B cell (primary cell): ENCODE data around the gene UBR7. TPM values are rescaled to one million over a fixed set of nuclear protein-coding genes. Genes with fewer than 3 reads are reported as not detected.

Source experiments
- ATAC-seq: fragments of 200-7000 bp; cut with Tn5 transposase; one replicate; pipeline ENCODE4 v1.10.0; 2021; ENCODE audit warnings: low read depth, mild to moderate bottlenecking, moderate number of reproducible peaks, moderate library complexity
- CTCF ChIA-PET: fragments of 350-600 bp; sonication (Branson Sonifier 250); formaldehyde crosslinking; loops from one replicate; lab custom pipeline; 2021; ENCODE audit warnings: antibody characterized with exemption, inconsistent platforms; lab: Charles Lee
- POLR2A ChIA-PET: fragments of 350-600 bp; sonication (Branson Sonifier 250); formaldehyde crosslinking; loops from one replicate; lab custom pipeline; 2021; ENCODE audit warnings: antibody characterized with exemption; lab: Charles Lee
- DNase-seq: peaks from one replicate; pipeline ENCODE4 v3.0.0; 2013
- H2AFZ ChIP-seq: 2 replicates; pipeline ENCODE4 v1.6.1; 2012; ENCODE audit warnings: mild to moderate bottlenecking, low read depth, low read length; ENCODE audit not compliant: insufficient read depth, poor library complexity, severe bottlenecking
- H3K27ac ChIP-seq, 2 donors: 1 replicate in 1 of 2; 2 replicates in 1 of 2; pipeline ENCODE4 v1.5.1; 2012 to 2013; ENCODE audit warnings: low read length in 2 of 2, mild to moderate bottlenecking in 2 of 2, moderate library complexity in 1 of 2
- H3K27me3 ChIP-seq, 4 experiments: fragments of 200-600 bp in 1 of 4; sonication (generic) in 1 of 4; replicated peaks in 1 of 4; 1 replicate in 2 of 4; 2 replicates in 2 of 4; pipeline versions ENCODE4 v1.6.1 to v1.7.0; 2013 to 2016; ENCODE audit warnings: low read length in 3 of 4, mild to moderate bottlenecking in 2 of 4, mixed read lengths in 1 of 4, moderate library complexity in 1 of 4; ENCODE audit not compliant: insufficient read depth in 4 of 4, control insufficient read depth in 3 of 4; ENCODE audit errors: control extremely low read depth in 1 of 4
- H3K36me3 ChIP-seq, 2 experiments: replicated peaks in 1 of 2; 1 replicate in 1 of 2; 2 replicates in 1 of 2; pipeline versions ENCODE4 v1.6.1 to v1.7.1; 2013; ENCODE audit warnings: low read length in 1 of 2; ENCODE audit not compliant: insufficient read depth in 2 of 2, control insufficient read depth in 1 of 2; ENCODE audit errors: control extremely low read depth in 1 of 2, extremely low read depth in 1 of 2
- H3K4me1 ChIP-seq, 2 donors: fragments of 200-600 bp in 1 of 2; sonication (generic) in 1 of 2; 1 replicate in 1 of 2; 2 replicates in 1 of 2; pipeline versions ENCODE4 v1.5.1 to v1.6.1; 2013 to 2017; ENCODE audit warnings: low read length in 2 of 2; ENCODE audit not compliant: control insufficient read depth in 2 of 2, insufficient read depth in 2 of 2
- H3K4me2 ChIP-seq: replicated peaks from 2 replicates; pipeline ENCODE3; 2012; ENCODE audit warnings: mild to moderate bottlenecking, low read depth, low read length; ENCODE audit not compliant: poor library complexity, severe bottlenecking
- H3K4me3 ChIP-seq, 5 experiments: fragments of 200-600 bp in 1 of 5; sonication (generic) in 1 of 5; 1 replicate in 3 of 5; 2 replicates in 2 of 5; pipeline versions ENCODE4 v1.5.1 to v1.7.0; 2011 to 2016; ENCODE audit warnings: low read length in 4 of 5, mild to moderate bottlenecking in 4 of 5, low read depth in 2 of 5, control low read depth in 1 of 5, moderate library complexity in 1 of 5; ENCODE audit not compliant: insufficient read depth in 1 of 5; ENCODE audit errors: control extremely low read depth in 1 of 5, extremely low read depth in 1 of 5
- H3K79me2 ChIP-seq: fragments of 200-600 bp; sonication (generic); one replicate; pipeline ENCODE4 v1.6.0; 2016; ENCODE audit warnings: low read length; ENCODE audit not compliant: control insufficient read depth, insufficient read depth
- H3K9ac ChIP-seq: fragments of 200-600 bp; sonication (generic); 2 replicates; pipeline ENCODE4 v1.6.1; 2017; ENCODE audit warnings: mild to moderate bottlenecking, low read length, moderate library complexity
- H3K9me3 ChIP-seq, 3 donors: one replicate each; pipeline versions ENCODE4 v1.6.1 to v1.7.1; 2013; ENCODE audit warnings: low read length in 2 of 3; ENCODE audit not compliant: control insufficient read depth in 2 of 3, insufficient read depth in 1 of 3; ENCODE audit errors: control extremely low read depth in 1 of 3
- H4K20me1 ChIP-seq: 2 replicates; pipeline ENCODE4 v1.6.0; 2012; ENCODE audit warnings: mild to moderate bottlenecking, low read length; ENCODE audit not compliant: insufficient read depth, control insufficient read depth, poor library complexity, severe bottlenecking
- H3K27ac Mint-ChIP-seq: one replicate; pipeline ENCODE4 v1.8.0; 2021; ENCODE audit warnings: mixed read lengths
- H3K27me3 Mint-ChIP-seq: one replicate; pipeline ENCODE4 v1.8.0; 2021; ENCODE audit warnings: mixed read lengths
- H3K4me1 Mint-ChIP-seq: one replicate; pipeline ENCODE4 v1.8.0; 2021; ENCODE audit warnings: mixed read lengths
- H3K4me3 Mint-ChIP-seq: one replicate; pipeline ENCODE4 v1.8.0; 2021; ENCODE audit warnings: mixed read lengths
- H3K9me3 Mint-ChIP-seq: one replicate; pipeline ENCODE4 v1.8.0; 2022; ENCODE audit warnings: mixed read lengths; ENCODE audit not compliant: insufficient read depth
- EZH2 ChIP-seq: IDR thresholded peaks from 2 replicates; pipeline ENCODE4 v1.6.1; 2012; ENCODE audit warnings: borderline replicate concordance, low read depth, mild to moderate bottlenecking, moderate library complexity, low read length; ENCODE audit not compliant: insufficient read depth, poor library complexity, severe bottlenecking
- WGBS: methylation state at CpG from one replicate; pipeline ENCODE4 v1.1.5; 2013; ENCODE audit warnings: missing lambda C conversion rate; ENCODE audit not compliant: insufficient coverage; 5-methylcytosine and 5-hydroxymethylcytosine counted together
- intact Hi-C: fragments of 100-400 bp; cut with micrococcal nuclease; formaldehyde crosslinking; loops from one replicate; pipeline ENCODE4 v1.10.0; 2022
- polyA plus RNA-seq: library from polyadenylated mRNA; depleted of rRNA; stranded (reverse); fragments of >200 nt; gene quantifications from 2 replicates; pipeline ENCODE4 v1.2.3, GENCODE V29; 2012
- total RNA-seq, 2 donors: library from RNA; stranded (reverse); fragments of 120-200 nt in 1 of 2; gene quantifications; 1 replicate in 1 of 2; 2 replicates in 1 of 2; pipeline versions ENCODE4 v1.2.3 to v1.2.4, GENCODE V29; 2013 to 2022
- TF ChIP-seq, protein P1 (sequence below): fragments of 200-600 bp; IDR thresholded peaks from one replicate; pipeline ENCODE4 v1.8.0; 2022; ENCODE audit warnings: antibody characterized with exemption, mild to moderate bottlenecking

Gene UBR7
- total and polyA plus RNA-seq, 2 donors (not counting 1 experiment from before 2014, with no cell fraction given) = 11.3 to 17.3 TPM

DNA sequence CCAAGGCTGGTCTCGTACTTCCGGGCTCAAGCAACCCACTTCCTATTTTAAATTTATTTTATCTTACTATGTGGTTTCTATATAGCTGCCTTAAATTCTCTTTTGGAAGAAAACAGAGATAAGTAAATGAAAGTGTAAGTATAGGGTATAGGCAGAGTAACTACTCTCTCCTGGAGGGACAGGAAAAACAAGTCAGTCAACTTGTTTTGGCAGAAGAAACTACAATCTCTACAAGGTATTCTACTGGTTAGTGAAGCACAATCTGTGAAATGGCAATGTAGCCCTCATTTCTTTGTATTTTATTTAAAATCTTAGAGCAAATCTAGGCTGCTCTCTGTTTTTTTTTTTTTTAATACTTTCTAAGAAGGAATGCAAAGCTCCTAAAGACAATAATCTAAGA, 55.4 kb downstream of the UBR7 start:
- ChIA-PET POLR2A (interaction anchor here (0.6 kb wide), 1 partner anchor 35 kb away, joined by 3 read pairs; no protein-coding TSS in a partner anchor), CTCF (no interaction called here)
- Histone ChIP-seq H2AFZ (no peak overlapping the region), H3K27me3 (no peaks in the 10 kb centered on the region), H3K36me3 (peaks cover 12 to 28% of the 10 kb centered on the region in 2 experiments), H3K9ac (no peak overlapping the region), H3K79me2 (no peaks in the 10 kb centered on the region), H3K27ac (no peak overlapping the region), H4K20me1 (no peaks in the 10 kb centered on the region), H3K9me3 (no peaks in the 10 kb centered on the region), H3K4me1 (no peaks in the 10 kb centered on the region), H3K4me2 (no peak overlapping the region), H3K4me3 (no peak overlapping the region)
- no peak overlapping the region for H3K4me3 Mint-ChIP-seq
- no peak for ATAC-seq
- no peaks in the 10 kb centered on the region for H3K9me3 Mint-ChIP-seq
- no peak for TF ChIP-seq EZH2
- intact Hi-C loops = no loop called here
- H3K4me1 Mint-ChIP-seq = peaks cover 6% of the 10 kb centered on the region
- no peak for DNase-seq
- no peaks in the 10 kb centered on the region for H3K27me3 Mint-ChIP-seq
- H3K27ac Mint-ChIP-seq = no peak overlapping the region
- no CpG with 5 or more reads among the region's 2 CpGs for WGBS

DNA sequence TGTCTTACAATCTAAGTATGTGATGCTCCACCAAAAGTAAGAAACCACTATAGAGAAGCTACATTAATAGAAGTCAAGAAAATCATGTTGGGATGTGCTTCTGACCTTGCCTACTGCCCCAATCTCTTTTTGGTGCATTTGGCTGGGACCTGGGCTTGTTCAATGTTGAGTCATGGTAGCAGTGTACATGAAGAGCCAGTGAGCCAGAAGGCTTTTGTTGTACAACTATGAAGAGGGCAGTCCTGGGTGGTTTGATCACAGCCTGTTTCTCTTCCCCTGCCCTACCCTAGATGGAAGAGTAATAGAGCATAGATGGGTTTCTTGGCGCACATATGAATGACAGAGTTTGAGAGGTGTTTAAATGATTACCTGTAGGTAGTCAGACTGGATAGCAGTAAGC, 56.4 kb downstream of the UBR7 start:
- Histone ChIP-seq H3K79me2 (no peaks in the 10 kb centered on the region), H3K27me3 (no peaks in the 10 kb centered on the region), H3K9ac (no peak overlapping the region), H3K27ac (no peak overlapping the region), H3K36me3 (peaks cover 12 to 30% of the 10 kb centered on the region in 2 experiments), H4K20me1 (no peaks in the 10 kb centered on the region), H3K4me1 (no peaks in the 10 kb centered on the region), H2AFZ (no peak overlapping the region), H3K9me3 (no peaks in the 10 kb centered on the region), H3K4me3 (no peak overlapping the region), H3K4me2 (no peak overlapping the region)
- ATAC-seq (no peak), DNase-seq (no peak)
- intact Hi-C loops = no loop called here
- Mint-ChIP-seq H3K4me3 (no peak overlapping the region), H3K27me3 (no peaks in the 10 kb centered on the region), H3K27ac (no peak overlapping the region), H3K4me1 (peaks cover 6% of the 10 kb centered on the region), H3K9me3 (no peaks in the 10 kb centered on the region)
- no CpG with 5 or more reads among the region's 1 CpG for WGBS
- CTCF ChIA-PET = no interaction called here
- TF ChIP-seq, protein P1, sequence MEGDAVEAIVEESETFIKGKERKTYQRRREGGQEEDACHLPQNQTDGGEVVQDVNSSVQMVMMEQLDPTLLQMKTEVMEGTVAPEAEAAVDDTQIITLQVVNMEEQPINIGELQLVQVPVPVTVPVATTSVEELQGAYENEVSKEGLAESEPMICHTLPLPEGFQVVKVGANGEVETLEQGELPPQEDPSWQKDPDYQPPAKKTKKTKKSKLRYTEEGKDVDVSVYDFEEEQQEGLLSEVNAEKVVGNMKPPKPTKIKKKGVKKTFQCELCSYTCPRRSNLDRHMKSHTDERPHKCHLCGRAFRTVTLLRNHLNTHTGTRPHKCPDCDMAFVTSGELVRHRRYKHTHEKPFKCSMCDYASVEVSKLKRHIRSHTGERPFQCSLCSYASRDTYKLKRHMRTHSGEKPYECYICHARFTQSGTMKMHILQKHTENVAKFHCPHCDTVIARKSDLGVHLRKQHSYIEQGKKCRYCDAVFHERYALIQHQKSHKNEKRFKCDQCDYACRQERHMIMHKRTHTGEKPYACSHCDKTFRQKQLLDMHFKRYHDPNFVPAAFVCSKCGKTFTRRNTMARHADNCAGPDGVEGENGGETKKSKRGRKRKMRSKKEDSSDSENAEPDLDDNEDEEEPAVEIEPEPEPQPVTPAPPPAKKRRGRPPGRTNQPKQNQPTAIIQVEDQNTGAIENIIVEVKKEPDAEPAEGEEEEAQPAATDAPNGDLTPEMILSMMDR = no peak
- no peak for TF ChIP-seq EZH2
- POLR2A ChIA-PET = no interaction called here
